T-helper 1 cell treated with Interleukin-12 subunit alpha and Interleukin-12 subunit beta and Interleukin-4 antibody, amounts not matched to agents 30 ng/mL and 1 ng/mL, for 36 hours (primary cell): ENCODE results near the gene ACTN4. TPM values are rescaled to one million over a fixed set of nuclear protein-coding genes. Genes with fewer than 3 reads are reported as not detected.

ENCODE experiments used
- intact Hi-C: fragments of 100-400 bp; cut with micrococcal nuclease; formaldehyde crosslinking; loops from one replicate; pipeline ENCODE4 v1.15.1; 2024
- total RNA-seq: library from RNA; stranded (reverse); gene quantifications from 2 replicates; pipeline ENCODE4 v1.2.3, GENCODE V29; 2022

Gene ACTN4
- total RNA-seq, 1 donor from 2014 or later = 443 TPM

DNA sequence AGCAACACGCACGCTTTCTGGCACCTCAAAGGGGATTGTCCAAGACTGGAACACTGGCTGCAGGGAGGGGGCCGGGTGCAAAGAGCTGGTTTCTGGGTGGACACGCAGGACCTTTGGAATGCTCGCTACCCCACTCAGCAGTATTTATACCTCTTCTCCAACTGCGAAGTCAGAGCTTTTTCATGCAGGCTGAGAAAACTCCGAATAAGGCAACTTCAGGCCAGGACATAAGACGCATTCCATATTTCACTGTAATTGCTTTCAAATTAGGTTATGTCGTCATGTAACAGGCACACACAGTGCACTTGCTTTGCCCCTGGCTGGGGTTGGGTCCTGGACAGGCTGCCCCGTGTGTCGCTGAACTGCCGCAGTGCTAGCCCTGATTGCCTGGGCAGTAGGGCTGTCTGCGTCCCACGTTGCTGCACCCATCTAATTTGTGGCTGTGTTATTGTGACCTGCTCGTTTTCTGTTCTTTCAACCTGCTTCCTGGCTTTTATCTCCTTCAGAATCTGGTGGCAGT, 44.5 kb downstream of the ACTN4 start:
- intact Hi-C loops = no loop called here

DNA sequence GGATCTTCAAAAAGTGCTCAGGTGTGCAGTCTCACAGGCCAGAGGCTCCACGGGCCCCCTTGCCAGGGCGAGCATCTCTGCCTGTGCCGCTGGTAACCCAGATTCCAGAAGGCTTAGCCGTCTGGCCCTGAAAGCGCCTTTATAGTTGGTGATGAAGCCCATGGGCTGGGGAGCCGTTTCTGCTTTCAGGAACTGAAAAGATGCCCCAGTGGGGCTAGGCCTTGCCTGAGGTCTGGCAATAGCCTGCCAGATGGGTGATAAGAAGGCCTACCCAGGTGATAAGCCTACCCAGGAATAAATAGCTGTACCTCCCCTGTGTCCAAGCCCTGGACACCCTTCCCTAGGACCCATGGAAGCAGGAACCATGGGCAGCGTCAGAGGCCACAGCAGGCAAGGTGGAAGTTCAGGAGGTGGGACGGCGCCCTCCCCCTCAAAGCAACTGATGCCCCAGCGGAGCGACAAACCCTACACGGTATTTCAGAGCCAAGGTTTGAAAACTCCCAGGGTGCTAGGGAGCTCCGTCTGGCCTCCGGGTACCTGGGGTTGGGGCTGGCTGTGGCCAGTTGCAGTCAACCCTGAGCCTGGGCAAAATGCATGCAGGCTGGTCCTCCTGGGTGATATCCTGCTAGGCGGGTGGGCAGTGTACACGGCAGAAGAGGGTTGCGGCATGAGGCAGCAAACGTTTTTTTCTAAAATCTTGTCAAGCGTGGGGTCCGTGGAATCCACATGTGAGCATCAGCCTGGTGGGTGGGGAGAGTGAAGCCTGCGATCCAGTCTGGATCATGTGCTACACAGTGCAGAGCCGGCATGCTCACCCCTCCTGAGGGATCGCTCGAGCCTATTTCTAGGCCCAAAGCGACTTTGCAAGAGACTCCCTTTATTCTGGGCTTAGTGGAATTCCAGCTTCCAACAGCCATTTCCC, 45.3 kb downstream of the ACTN4 start:
- intact Hi-C loops = no loop called here

DNA sequence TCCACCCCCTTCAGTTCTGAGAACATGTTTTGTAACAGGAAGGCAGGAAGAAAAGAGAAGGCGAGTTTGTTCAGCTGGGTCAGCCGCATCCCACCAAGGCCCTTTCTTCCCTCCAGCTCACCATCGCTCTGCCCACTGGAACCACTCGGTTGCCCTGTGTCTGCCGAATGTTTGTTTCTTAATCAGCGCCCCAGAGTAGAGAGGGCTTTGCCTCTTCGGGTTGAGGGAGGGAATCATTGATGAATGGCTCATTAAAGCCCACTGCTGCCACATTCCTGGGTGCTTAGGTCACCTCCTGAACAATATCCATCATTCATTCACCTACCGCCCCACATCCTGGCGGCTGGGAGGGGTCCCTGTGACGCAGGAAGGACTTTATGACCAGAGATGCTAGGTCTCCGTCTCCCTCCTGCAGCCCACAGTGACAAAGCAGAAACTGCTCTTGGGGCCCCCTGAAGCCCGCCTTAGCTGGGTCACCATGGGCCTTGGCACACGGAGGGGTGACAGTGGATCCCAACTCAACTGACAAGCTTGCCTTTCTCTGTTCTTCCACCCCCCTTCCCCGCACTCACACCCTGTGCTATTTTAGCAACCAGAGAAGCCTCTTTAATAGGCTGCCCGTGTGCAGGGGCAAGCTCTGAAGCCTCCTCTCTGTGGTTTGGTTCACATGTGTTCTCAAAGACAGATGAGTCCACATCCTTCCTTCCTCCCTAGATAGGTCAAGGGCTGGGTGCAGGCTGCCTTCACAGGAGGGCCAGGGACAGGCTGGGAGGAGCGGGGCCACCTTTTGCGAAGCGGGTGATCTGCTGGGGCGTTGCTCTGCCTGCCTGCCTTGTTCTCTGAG, 46.2 kb downstream of the ACTN4 start:
- intact Hi-C loops = loop anchor here (1.0 kb wide), 1 partner anchor 7 kb away; no protein-coding TSS in a partner anchor

DNA sequence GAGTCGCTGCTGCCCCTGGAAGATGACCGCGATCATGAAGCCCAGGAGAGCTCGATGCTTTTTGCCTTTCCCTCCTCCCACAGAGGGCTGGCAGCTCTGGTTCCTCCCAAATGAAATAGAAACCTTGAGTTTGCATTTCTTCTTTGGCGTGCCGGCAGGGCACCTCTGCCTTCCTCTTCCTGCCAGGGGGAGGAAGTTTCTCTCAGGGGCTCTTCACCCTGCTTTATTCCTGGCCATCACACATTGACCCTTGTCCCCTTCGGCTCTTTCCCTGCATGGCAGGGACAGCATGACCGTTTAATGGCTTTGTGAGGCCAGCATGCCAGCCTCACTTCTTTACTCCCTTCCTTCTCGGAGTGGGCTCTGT, 47.9 kb downstream of the ACTN4 start:
- intact Hi-C loops = no loop called here

DNA sequence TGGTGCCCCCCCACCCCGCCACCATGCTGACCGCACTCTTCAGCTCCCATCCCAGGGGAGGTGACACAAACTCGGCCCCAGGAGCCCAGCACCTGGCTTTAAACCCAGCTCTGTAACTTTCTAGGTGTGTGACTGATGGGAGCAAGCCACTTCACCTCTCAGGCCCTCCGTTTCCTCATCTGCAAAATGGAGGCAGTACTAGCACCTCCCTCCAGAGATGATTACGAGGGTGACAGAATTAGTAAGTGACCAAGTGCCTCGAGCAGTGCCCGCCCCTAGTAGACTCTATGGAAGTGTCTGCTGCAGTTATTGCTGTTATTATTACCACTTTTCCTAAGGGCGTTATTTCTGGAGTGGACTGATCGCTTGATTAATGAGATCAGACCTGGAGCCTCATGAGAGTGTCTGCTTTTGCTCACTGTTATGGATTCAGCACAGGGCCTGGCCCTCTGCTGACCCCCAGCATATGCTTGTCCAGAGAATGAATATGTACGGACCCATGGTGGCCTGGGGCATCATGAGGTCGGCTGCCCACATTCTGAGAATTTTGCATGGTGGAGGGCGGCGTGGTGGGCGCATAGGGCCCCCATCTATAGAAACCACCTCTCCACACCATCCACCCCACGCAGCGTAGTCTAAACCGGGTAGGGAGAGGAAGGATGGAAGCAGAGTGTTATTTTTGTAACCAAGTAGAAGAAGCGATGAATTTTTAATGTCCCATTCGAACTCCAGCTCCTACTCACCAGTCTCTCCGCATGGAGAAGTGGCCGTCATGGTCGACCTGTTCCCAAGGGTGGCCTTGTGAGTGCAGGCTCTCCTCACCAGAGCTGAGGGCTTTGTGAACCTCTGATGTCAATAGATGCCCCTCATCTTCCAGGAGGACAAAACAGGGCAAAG, 48.6 kb downstream of the ACTN4 start:
- intact Hi-C loops = no loop called here

DNA sequence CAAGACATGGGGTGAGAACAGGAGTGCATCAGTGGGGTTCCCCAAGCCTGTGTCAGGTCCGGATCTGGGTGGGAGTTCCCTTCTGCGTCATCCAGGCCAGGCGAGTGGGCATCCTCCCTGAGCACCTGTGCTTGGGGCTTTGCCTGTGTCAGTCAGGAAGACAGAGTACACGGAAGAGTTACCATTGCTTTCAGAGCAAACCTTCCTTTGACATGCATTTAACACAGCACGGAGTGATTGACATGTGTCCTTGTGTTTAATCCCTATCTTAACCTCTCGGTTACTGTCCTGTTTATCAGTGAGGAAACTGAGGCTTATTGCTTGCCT, 49.2 kb downstream of the ACTN4 start:
- intact Hi-C loops = no loop called here

DNA sequence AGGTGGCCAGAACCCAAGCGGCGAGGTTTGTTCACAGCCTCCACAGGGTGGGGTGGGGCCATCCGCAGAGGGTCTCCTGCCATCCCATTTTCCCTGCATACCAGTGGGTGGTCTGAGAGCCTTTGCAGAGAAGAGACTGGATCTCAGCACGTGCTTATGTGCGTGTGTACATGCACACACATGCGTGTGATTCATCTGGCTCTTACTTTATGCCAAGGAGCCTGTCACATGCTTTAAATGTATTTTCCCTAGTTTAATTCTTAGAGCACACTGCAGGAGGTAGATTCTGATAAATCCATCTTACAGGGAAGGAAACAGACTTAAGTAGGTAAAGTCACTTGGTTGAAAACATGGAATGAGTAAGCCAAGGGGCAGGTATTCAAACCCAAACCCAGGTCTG, 49.7 kb downstream of the ACTN4 start:
- intact Hi-C loops = no loop called here

DNA sequence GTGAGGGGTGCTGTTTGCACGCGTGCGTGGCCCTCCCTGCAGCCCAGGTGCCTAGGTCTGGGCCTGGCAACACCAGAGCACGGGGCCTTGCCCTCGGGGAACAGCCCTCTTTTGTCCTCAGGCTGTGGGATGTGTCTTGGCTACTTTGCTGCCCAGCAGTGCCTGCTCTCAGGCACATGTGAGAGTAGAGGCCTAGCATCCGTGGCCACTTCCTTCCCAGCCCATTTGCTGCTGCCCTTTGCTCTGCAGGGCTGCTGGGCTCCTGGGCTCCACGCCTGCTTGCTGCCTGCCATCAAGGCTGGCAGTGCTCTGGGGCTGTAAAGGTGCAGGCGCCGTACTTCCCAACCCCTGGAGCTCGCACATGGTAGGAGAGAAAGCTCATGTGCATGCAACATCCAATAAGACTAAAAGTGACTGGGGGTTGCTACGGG, 50.2 kb downstream of the ACTN4 start:
- intact Hi-C loops = no loop called here

DNA sequence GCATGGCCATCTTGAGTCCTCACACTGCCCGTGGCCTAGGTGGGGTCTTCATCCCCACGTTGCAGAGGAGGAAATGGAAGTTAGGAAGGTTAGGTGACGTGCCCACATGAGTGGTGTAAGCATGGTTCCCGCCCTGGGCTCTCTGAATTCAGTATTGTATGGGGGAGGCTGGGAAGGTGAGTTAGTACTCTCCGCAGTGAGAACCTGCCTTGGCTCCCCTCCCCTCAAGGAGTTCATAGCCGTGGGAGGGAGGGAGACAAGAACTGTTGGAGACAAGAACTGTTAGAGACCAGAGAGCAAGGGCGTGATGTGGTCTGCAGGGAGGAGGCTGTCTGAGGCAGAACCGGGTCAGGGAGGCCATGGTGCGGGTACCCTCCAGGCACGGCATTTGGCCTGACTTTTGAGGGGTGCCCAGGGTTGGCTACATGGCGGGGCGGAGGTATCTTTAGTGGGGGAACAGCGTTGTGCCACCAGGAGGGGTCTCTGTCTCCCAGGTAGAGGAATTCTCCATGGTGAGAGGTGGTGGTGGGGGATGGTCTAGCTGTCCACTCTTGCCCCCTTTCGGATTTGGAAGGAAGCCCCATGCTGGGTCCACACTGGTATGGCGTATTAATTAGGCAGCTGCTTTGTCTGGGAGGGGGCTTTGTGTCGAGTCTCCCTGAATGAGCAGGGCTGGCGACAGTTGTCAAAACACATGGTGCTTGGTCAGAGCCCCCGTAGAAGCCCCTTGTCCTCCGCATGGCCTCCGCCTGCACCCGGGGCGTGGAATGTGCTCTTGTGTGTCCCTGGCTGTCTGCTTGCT, 51.0 kb downstream of the ACTN4 start:
- intact Hi-C loops = no loop called here

DNA sequence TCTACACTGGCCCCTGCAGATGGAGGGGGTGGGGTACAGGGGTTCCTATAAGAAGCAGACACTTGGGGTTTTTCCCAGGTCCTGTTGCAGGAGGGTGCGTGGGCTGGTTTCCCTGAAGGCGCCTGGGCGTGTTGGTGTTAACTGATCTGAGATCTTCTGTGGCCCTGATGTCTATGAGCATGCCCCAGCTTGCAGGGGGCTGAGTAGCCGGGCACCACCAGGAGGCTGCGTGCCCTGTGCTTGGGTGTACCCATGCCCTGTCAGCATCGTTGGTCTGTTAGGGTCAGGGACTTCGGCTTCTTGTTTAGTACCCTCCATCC, 51.5 kb downstream of the ACTN4 start:
- intact Hi-C loops = no loop called here

DNA sequence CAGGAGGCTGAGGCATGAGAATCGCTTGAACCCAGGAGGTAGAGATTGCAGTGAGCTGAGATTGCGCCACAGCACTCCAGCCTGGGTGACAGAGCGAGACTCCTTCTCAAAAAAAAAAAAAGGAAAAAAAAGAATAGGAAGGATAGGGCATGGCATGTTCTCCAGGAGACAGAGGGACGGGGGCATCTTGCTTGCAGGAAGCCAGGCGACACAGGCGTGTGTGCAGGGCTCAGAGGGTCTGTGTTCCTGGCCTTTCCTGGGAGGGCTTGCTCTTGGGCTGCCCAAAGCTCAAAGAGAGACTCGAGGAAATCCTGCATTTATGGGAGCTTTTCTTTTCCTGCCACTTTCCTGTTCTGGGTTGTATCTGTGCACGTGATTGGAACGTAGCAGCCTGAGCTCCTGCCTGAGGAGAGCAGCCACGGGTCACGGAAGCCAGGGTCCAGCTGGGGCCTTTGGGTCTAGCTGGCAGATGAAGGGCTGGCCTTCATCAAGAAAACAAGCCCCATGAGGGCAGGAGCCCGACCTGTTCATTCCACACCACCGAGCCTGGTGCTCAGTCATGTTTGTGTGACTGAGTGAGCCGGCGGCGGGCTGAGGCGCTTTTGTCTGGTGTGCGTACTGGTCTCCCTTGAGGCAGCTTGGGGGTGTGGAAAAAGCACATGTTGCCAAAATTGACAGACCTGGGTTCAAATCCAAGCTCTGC, 52.3 kb downstream of the ACTN4 start:
- intact Hi-C loops = no loop called here

DNA sequence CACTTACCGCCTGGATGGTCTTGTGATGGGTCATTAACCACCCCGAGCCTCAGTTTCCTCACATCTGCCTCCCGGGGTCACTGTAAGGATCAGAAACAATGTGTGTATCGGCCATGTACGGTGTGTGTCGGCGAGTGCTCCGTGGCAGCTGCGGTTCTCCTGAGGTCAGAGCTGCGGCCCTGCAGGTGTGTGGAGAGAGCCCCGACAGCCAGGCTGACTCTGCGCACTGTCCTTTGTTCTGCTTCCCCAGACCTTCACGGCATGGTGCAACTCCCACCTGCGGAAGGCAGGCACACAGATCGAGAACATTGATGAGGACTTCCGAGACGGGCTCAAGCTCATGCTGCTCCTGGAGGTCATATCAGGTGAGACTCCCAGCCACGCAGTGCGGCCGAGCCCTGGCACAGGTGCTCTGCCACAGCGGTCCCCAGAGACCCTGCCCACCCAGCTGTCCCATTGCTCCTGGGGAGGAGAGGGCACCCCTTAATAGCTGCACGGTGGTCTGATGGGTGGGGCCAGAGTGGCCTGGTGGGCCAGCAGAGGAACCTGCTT, 53.0 kb downstream of the ACTN4 start:
- intact Hi-C loops = no loop called here

DNA sequence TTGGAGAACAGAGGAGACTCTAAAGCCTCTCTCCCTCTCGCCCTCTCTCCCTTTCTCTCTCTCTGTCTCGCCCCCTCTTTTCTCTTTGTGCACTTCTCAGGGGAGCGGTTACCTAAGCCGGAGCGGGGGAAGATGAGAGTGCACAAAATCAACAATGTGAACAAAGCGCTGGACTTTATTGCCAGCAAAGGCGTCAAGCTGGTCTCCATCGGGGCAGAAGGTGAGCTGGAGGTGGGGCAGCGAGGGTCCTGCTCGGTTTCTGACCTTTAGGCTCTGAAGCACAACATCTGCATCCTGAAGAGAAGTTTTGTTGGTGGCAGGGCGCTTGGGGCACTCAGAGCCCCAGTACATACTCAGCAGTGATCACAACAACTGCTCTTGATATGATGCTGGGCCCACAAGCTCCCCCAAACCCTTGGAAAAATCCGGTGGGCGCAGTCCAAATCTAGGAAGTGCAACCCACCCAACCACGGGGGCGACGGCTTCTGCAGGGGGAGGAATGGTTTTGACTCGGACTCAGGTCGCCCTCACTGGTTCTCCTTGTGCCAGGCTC, 53.5 kb downstream of the ACTN4 start:
- intact Hi-C loops = no loop called here

DNA sequence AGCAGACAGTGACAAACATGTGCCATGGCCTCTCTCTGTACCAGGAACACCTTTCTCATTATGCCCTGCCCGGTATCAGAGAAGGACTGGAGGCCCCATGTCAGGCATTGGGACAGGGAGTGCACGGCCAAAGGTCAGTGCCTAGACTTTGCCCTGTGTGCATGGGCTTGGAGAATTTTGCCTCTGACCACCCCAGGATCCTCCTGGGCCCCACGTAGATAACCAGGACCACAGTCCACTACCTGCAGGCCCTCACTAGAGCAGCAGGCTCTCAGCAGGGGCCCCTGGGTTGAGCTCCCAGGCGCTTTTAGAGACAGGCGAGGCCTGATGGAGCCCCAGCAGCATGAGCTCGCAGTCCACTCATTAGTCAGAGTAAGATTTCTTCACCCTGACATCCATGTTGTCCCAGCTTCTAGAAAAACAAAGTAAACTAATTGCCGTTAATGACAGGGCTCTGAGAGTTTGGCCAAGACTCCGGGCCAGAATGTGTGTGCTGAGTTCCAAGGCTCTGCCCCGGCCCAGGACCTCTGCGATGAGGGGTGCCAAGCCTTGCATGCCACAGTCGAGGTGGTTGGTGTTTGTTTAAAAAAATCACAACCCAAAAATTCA, 54.1 kb downstream of the ACTN4 start:
- intact Hi-C loops = no loop called here

DNA sequence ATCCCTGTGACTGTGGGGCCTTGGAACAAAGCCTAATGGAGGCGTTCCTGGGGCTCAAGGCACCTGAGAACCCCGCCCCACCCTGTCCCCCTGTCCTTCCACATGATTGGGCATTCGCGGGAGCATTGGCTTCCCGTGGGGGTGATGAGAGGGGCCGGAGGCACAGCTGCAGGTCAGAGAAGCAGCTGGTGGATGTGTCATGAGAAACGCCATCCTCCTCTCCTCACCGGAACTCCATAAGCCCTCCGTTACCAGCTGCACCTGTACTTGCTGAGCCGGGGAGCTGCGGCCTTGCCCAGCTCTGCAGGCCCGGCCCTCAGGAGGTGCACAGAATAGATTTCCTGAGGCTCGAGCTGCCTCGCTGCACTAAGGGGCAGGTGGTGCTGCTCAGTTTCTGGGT, 54.8 kb downstream of the ACTN4 start:
- intact Hi-C loops = no loop called here

DNA sequence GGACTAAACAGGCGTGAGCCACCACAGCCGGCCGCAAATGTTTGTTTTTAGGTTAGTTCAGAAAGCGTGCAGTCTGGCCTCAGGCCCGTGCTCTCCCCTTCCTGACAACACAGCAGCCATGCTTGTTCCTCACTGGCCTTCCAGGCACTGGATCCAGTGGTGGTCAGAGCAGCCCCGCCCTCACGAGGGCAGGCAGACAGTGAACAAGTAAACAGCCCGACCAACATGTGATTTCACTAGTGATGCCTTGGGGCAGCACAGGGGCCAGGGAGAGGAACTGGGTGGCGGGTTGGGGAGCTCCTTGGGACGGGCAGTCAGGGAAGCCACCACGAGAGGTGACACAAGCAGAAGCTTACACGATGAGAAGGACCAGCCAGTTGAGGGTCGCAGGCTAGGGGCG, 56.1 kb downstream of the ACTN4 start:
- intact Hi-C loops = no loop called here

DNA sequence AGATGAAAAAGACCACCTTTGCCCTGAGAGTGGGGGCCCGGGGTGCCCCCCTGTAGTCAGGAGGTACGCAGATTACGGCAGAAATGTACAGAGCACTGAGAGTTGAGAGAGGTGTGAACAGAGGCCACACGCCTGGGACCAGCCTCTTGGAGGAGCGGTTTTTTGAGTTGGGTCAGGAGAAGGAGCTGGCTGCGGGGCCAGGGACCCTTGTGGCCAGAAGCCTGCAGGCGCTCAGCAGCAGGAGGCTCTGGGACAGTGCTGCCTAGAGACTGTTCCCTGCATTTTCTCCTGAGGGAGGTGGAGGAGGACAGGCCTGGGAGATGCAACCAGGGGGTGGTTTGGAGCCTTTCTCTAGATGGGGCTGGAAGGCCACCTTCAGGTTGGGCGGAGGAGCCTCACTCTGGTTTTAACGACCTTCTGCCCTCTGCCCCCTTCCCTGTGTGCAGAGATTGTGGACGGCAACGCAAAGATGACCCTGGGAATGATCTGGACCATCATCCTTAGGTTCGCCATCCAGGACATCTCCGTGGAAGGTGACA, 57.1 kb downstream of the ACTN4 start:
- intact Hi-C loops = no loop called here

DNA sequence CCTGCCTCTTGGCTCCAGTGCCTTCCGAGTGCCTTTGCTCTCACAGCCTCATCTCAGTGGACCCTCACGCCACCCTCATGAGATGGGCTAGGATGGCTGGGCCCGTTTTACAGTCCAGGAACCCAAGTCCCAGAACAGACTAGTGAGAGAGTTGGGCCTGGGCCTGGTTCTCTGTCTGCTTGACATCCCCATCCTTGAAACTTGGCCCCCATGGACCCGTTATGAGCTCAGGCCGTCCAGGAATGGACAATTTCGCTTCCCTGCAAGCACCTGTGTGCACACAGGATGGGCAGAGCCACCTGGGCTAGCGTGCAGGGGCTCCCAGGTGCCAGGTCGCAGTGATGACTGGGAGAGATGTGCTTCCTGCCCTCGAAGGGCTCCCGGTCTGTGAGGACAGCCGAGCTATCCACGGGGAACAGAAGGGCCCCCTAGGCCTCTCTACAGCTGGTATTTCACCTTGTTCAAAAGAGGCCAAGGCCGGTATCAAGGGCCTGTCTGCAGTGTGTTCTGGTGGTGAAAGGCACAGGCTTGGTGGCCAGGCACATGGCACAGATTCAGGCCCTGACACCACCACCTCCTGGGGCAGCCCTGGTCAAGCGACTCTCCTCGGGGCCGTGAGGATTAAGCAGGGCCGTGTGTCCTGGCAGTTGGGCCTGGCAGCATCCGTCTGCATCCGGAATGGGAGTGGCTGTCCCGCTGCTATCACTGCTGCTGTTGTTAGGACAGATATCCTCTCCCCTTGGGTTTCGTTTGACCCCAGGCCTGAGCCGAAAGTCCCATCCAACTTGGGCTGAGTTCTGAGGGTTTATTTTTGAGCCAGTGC, 58.0 kb downstream of the ACTN4 start:
- intact Hi-C loops = no loop called here
